DND-41 (cell line): ENCODE measurements around the gene GBP1.

Source experiments
- ATAC-seq: fragments of 200-7000 bp; cut with Tn5 transposase; 3 replicates; pipeline ENCODE4 v1.9.1; 2021; ENCODE audit warnings: low read depth; ENCODE audit not compliant: insufficient read depth
- DNase-seq: peaks from one replicate; pipeline ENCODE4 v3.0.0-alpha.2; 2020
- H2AFZ ChIP-seq: 2 replicates; pipeline ENCODE4 v1.6.0; 2012; ENCODE audit warnings: low read depth, low read length
- H3K27ac ChIP-seq: 2 replicates; pipeline ENCODE4 v1.5.1; 2012; ENCODE audit warnings: low read length, inconsistent platforms
- H3K27me3 ChIP-seq: fragments of 200-600 bp; sonication (generic); 2 replicates; pipeline ENCODE4 v1.6.0; 2012; ENCODE audit warnings: low read length, mild to moderate bottlenecking, inconsistent platforms; ENCODE audit not compliant: insufficient read depth, poor library complexity
- H3K36me3 ChIP-seq: 2 replicates; pipeline ENCODE4 v1.5.1; 2012; ENCODE audit warnings: low read length, inconsistent platforms; ENCODE audit not compliant: insufficient read depth
- H3K4me1 ChIP-seq: 2 replicates; pipeline ENCODE4 v1.5.1; 2012; ENCODE audit warnings: mild to moderate bottlenecking, low read length; ENCODE audit not compliant: insufficient read depth
- H3K4me2 ChIP-seq: 2 replicates; pipeline ENCODE4 v1.6.0; 2012; ENCODE audit warnings: mild to moderate bottlenecking, moderate library complexity, low read length, inconsistent platforms; ENCODE audit not compliant: insufficient read depth
- H3K4me3 ChIP-seq, 2 experiments: fragments of 200-600 bp in 1 of 2; shearing (Covaris generic) in 1 of 2; 2 replicates each; pipeline ENCODE4 v1.5.1; 2012 to 2016; ENCODE audit warnings: inconsistent platforms in 2 of 2, low read length in 2 of 2, mild to moderate bottlenecking in 2 of 2, low read depth in 1 of 2, moderate library complexity in 1 of 2
- H3K79me2 ChIP-seq: 2 replicates; pipeline ENCODE4 v1.6.0; 2012; ENCODE audit warnings: low read length, inconsistent platforms; ENCODE audit not compliant: insufficient read depth
- H3K9ac ChIP-seq: 2 replicates; pipeline ENCODE4 v1.6.0; 2012; ENCODE audit warnings: low read depth, mild to moderate bottlenecking, inconsistent platforms, low read length, moderate library complexity
- H3K9me3 ChIP-seq: 2 replicates; pipeline ENCODE4 v1.5.1; 2012; ENCODE audit warnings: low read length, moderate library complexity, mild to moderate bottlenecking, inconsistent platforms; ENCODE audit not compliant: insufficient read depth, severe bottlenecking
- H4K20me1 ChIP-seq: 2 replicates; pipeline ENCODE4 v1.6.0; 2012; ENCODE audit warnings: low read length; ENCODE audit not compliant: insufficient read depth
- EZH2 ChIP-seq: IDR thresholded peaks from 3 replicates; pipeline ENCODE4 v1.6.1; 2012; ENCODE audit warnings: borderline replicate concordance, low read depth, mild to moderate bottlenecking, moderate library complexity, low read length, inconsistent platforms; ENCODE audit not compliant: severe bottlenecking
- TF ChIP-seq, protein P1 (sequence below): IDR thresholded peaks from 2 replicates; pipeline ENCODE4 v1.5.1; 2012; ENCODE audit warnings: borderline replicate concordance, low read length, moderate library complexity, mild to moderate bottlenecking; ENCODE audit not compliant: poor library complexity, severe bottlenecking; ENCODE audit errors: extremely low read depth

Gene GBP1

DNA sequence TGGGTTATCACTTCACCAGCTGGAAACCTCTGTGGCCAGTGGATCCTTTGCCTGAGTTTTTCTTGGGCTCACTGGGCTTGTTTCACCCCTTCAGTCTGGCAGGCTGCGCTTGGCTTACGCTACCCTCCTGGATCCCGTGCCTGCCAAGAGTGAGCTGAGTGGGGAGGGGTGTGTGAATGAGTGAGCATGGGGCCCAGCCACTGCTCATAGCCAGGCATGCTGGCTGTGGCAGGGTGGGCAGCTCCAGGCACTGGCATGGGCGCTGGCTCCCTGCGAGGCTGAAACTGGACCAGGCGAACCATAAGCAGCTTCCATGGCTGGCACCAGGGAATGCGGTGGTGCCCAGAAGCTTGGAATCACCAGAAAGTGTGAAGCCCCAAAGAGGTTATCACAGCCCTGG lies 22.5 kb downstream of the GBP1 start:
- no peaks in the 10 kb centered on the region for H4K20me1 ChIP-seq
- no peak overlapping the region for H3K27ac ChIP-seq
- TF ChIP-seq, protein P1, sequence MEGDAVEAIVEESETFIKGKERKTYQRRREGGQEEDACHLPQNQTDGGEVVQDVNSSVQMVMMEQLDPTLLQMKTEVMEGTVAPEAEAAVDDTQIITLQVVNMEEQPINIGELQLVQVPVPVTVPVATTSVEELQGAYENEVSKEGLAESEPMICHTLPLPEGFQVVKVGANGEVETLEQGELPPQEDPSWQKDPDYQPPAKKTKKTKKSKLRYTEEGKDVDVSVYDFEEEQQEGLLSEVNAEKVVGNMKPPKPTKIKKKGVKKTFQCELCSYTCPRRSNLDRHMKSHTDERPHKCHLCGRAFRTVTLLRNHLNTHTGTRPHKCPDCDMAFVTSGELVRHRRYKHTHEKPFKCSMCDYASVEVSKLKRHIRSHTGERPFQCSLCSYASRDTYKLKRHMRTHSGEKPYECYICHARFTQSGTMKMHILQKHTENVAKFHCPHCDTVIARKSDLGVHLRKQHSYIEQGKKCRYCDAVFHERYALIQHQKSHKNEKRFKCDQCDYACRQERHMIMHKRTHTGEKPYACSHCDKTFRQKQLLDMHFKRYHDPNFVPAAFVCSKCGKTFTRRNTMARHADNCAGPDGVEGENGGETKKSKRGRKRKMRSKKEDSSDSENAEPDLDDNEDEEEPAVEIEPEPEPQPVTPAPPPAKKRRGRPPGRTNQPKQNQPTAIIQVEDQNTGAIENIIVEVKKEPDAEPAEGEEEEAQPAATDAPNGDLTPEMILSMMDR = no peak
- TF ChIP-seq EZH2 = no peak
- H2AFZ ChIP-seq = no peak overlapping the region
- no peak for DNase-seq
- H3K79me2 ChIP-seq = no peaks in the 10 kb centered on the region
- H3K9ac ChIP-seq = no peak overlapping the region
- ATAC-seq = no peak
- peaks cover 18% of the 10 kb centered on the region for H3K9me3 ChIP-seq
- H3K36me3 ChIP-seq = no peaks in the 10 kb centered on the region
- H3K4me3 ChIP-seq = no peak overlapping the region
- H3K4me2 ChIP-seq = no peak overlapping the region
- H3K4me1 ChIP-seq = peaks cover 3% of the 10 kb centered on the region; the same call in 1 of the 2 replicates
- no peaks in the 10 kb centered on the region for H3K27me3 ChIP-seq

DNA sequence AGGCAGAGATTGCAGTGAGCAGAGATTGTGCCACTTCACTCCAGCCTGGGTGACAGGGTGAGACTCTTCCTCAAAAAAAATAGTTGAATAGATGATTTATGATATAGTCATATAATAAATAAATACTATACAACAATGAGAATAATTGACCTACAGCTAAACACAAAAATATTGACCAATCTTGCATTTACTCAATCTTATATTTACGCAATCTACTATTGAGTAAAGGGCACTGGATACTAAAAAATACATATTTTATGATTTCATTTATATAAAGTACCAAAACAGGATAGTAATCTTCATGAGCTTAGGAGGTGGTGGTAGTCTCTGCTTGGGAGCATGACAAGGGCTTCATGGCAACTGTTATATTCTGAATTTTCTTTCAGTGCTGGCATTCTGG lies 23.3 kb downstream of the GBP1 start:
- ATAC-seq = no peak
- peaks cover 3% of the 10 kb centered on the region; the same call in 1 of the 2 replicates for H3K4me1 ChIP-seq
- no peak overlapping the region for H3K27ac ChIP-seq

GRCh38 chr1:89041119-89041641 lies 23.8 kb downstream of the GBP1 start:
- H3K36me3 ChIP-seq = no peaks in the 10 kb centered on the region
- H3K27ac ChIP-seq = no peak overlapping the region
- H4K20me1 ChIP-seq = no peaks in the 10 kb centered on the region
- H3K4me1 ChIP-seq = peaks cover 3% of the 10 kb centered on the region; the same call in 1 of the 2 replicates
- ATAC-seq (no peak), DNase-seq (no peak)
- H3K79me2 ChIP-seq = no peaks in the 10 kb centered on the region
- no peak overlapping the region for H3K4me3 ChIP-seq
- no peaks in the 10 kb centered on the region for H3K27me3 ChIP-seq
- H3K9me3 ChIP-seq = peaks cover 18% of the 10 kb centered on the region
- TF ChIP-seq EZH2 = no peak
- TF ChIP-seq, protein P1 = no peak
- no peak overlapping the region for H3K9ac ChIP-seq
- no peak overlapping the region for H2AFZ ChIP-seq
- no peak overlapping the region for H3K4me2 ChIP-seq

More for the DNA sequence above, 23.3 kb downstream of the GBP1 start:
- H3K4me2 ChIP-seq = no peak overlapping the region
- TF ChIP-seq, protein P1 = no peak
- no peak for TF ChIP-seq EZH2
- no peaks in the 10 kb centered on the region for H3K27me3 ChIP-seq
- no peak overlapping the region for H2AFZ ChIP-seq
- H3K4me3 ChIP-seq = no peak overlapping the region
- H3K9me3 ChIP-seq = peaks cover 18% of the 10 kb centered on the region
- no peak overlapping the region for H3K9ac ChIP-seq
- H3K36me3 ChIP-seq = no peaks in the 10 kb centered on the region
- H4K20me1 ChIP-seq = no peaks in the 10 kb centered on the region
- DNase-seq = no peak
- H3K79me2 ChIP-seq = no peaks in the 10 kb centered on the region

- no peak overlapping the region for H3K4me3 ChIP-seq
- peaks cover 3% of the 10 kb centered on the region; the same call in 1 of the 2 replicates for H3K4me1 ChIP-seq
- H3K27ac ChIP-seq = no peak overlapping the region
- H3K79me2 ChIP-seq = no peaks in the 10 kb centered on the region
- no peaks in the 10 kb centered on the region for H3K36me3 ChIP-seq
- H3K27me3 ChIP-seq = no peaks in the 10 kb centered on the region
- H3K4me2 ChIP-seq = no peak overlapping the region
- TF ChIP-seq, protein P1 = no peak
- TF ChIP-seq EZH2 = no peak
- ATAC-seq (no peak), DNase-seq (no peak)
- peaks cover 18% of the 10 kb centered on the region for H3K9me3 ChIP-seq
- H2AFZ ChIP-seq = no peak overlapping the region
- no peaks in the 10 kb centered on the region for H4K20me1 ChIP-seq
- no peak overlapping the region for H3K9ac ChIP-seq
Measured at GRCh38 chr1:89040315-89040626, 24.7 kb downstream of the GBP1 start.
